GM23338 (cell line): ENCODE measurements around the gene DCHS1. TPM values are rescaled to one million over a fixed set of nuclear protein-coding genes. Genes with fewer than 3 reads are reported as not detected.

Source experiments
- ATAC-seq: fragments of 200-7000 bp; cut with Tn5 transposase; 3 replicates; pipeline ENCODE4 v1.9.1; 2020
- DNase-seq: peaks from one replicate; pipeline ENCODE4 v3.0.0-alpha.2; 2015; ENCODE audit warnings: low spot score
- H2AFZ ChIP-seq: fragments of 200-600 bp; sonication (generic); 2 replicates; pipeline ENCODE4 v1.8.0; 2016; ENCODE audit warnings: antibody characterized with exemption, mild to moderate bottlenecking, moderate library complexity
- H3F3A ChIP-seq: fragments of 200-600 bp; sonication (generic); replicated peaks from 2 replicates; pipeline ENCODE4 v1.8.0; 2017; ENCODE audit warnings: antibody characterized with exemption, mixed run types, low read depth
- H3K27ac ChIP-seq: fragments of 200-600 bp; sonication (generic); 2 replicates; pipeline ENCODE4 v1.6.1; 2016; ENCODE audit warnings: low read depth
- H3K27me3 ChIP-seq: fragments of 200-600 bp; sonication (generic); 2 replicates; pipeline ENCODE4 v1.8.0; 2016; ENCODE audit warnings: mild to moderate bottlenecking, mixed run types, moderate library complexity; ENCODE audit not compliant: insufficient read depth
- H3K36me3 ChIP-seq: fragments of 200-600 bp; sonication (generic); 2 replicates; pipeline ENCODE4 v1.8.0; 2016; ENCODE audit warnings: mild to moderate bottlenecking; ENCODE audit not compliant: insufficient read depth
- H3K4me1 ChIP-seq: fragments of 200-600 bp; sonication (generic); 2 replicates; pipeline ENCODE4 v1.8.0; 2016; ENCODE audit warnings: mild to moderate bottlenecking, moderate library complexity; ENCODE audit not compliant: insufficient read depth
- H3K4me2 ChIP-seq: fragments of 200-600 bp; sonication (generic); 2 replicates; pipeline ENCODE4 v1.7.1; 2017; ENCODE audit warnings: mixed run types
- H3K4me3 ChIP-seq: fragments of 200-600 bp; sonication (generic); 2 replicates; pipeline ENCODE4 v1.6.1; 2016; ENCODE audit warnings: mixed run types
- H3K79me2 ChIP-seq: fragments of 200-600 bp; sonication (generic); replicated peaks from 2 replicates; pipeline ENCODE4 v1.8.0; 2017; ENCODE audit warnings: mild to moderate bottlenecking; ENCODE audit not compliant: insufficient read depth
- H3K9me2 ChIP-seq: fragments of 200-600 bp; sonication (generic); 2 replicates; pipeline ENCODE4 v1.8.0; 2017; ENCODE audit not compliant: insufficient read depth
- H4K20me1 ChIP-seq: fragments of 200-600 bp; sonication (generic); replicated peaks from 2 replicates; pipeline ENCODE4 v1.8.0; 2017; ENCODE audit warnings: mild to moderate bottlenecking; ENCODE audit not compliant: insufficient read depth
- H3K27ac Mint-ChIP-seq: 2 replicates; pipeline ENCODE4 v1.8.0; 2020; ENCODE audit warnings: inconsistent platforms, mild to moderate bottlenecking, moderate library complexity, mixed read lengths
- H3K27me3 Mint-ChIP-seq: 3 replicates; pipeline ENCODE4 v1.8.0; 2022; ENCODE audit warnings: low read depth, mild to moderate bottlenecking, moderate library complexity, mixed read lengths, inconsistent platforms; ENCODE audit not compliant: insufficient read depth, poor library complexity
- H3K36me3 Mint-ChIP-seq: 3 replicates; pipeline ENCODE4 v1.8.0; 2021; ENCODE audit warnings: low read depth, mild to moderate bottlenecking, inconsistent platforms, moderate library complexity, mixed read lengths
- H3K4me1 Mint-ChIP-seq: 3 replicates; pipeline ENCODE4 v1.8.0; 2020; ENCODE audit warnings: mild to moderate bottlenecking, inconsistent platforms, mixed read lengths
- H3K4me3 Mint-ChIP-seq: 3 replicates; pipeline ENCODE4 v1.8.0; 2021; ENCODE audit warnings: moderate library complexity, mild to moderate bottlenecking, inconsistent platforms, mixed read lengths
- H3K9me3 Mint-ChIP-seq: 3 replicates; pipeline ENCODE4 v1.8.0; 2020; ENCODE audit warnings: moderate library complexity, mild to moderate bottlenecking, inconsistent platforms, mixed read lengths
- CREB1 ChIP-seq: fragments of 250-450 bp; sonication (Bioruptor Pico); IDR thresholded peaks from 2 replicates; pipeline ENCODE4 v1.5.0; 2020; ENCODE audit warnings: low read depth, mild to moderate bottlenecking, moderate library complexity
- EZH2 ChIP-seq: fragments of 200-600 bp; sonication (generic); IDR thresholded peaks from one replicate; pipeline ENCODE4 v1.8.0; 2017; ENCODE audit warnings: antibody characterized with exemption, mild to moderate bottlenecking, low read depth; ENCODE audit not compliant: unreplicated experiment
- EZH2phosphoT487 ChIP-seq: fragments of 200-600 bp; sonication (generic); IDR thresholded peaks from one replicate; pipeline ENCODE4 v1.8.1; 2018; ENCODE audit warnings: antibody characterized with exemption; ENCODE audit not compliant: unreplicated experiment
- JUNB ChIP-seq: IDR thresholded peaks from one replicate; pipeline ENCODE4 v1.6.1; 2016; ENCODE audit warnings: antibody characterized with exemption; ENCODE audit not compliant: unreplicated experiment
- NANOG ChIP-seq: IDR thresholded peaks from 2 replicates; pipeline ENCODE4 v1.6.1; 2016; ENCODE audit warnings: antibody characterized with exemption, borderline replicate concordance
- POLR2AphosphoS5 ChIP-seq: IDR thresholded peaks from 2 replicates; pipeline ENCODE4 v1.6.1; 2016; ENCODE audit warnings: antibody characterized with exemption, low read depth
- REST ChIP-seq: IDR thresholded peaks from one replicate; pipeline ENCODE4 v1.6.1; 2018; ENCODE audit warnings: antibody characterized with exemption; ENCODE audit not compliant: unreplicated experiment
- STAT1 ChIP-seq: IDR thresholded peaks from one replicate; pipeline ENCODE4 v1.6.1; 2016; ENCODE audit warnings: antibody characterized with exemption; ENCODE audit not compliant: unreplicated experiment
- ZNF114 ChIP-seq: fragments of 250-450 bp; sonication (Bioruptor Pico); IDR thresholded peaks from 2 replicates; pipeline ENCODE4 v1.5.0; 2020; ENCODE audit warnings: mild to moderate bottlenecking, moderate library complexity
- ZNF331 ChIP-seq: fragments of 250-450 bp; sonication (Bioruptor Pico); IDR thresholded peaks from 2 replicates; pipeline ENCODE4 v1.5.0; 2020; ENCODE audit warnings: low read depth, mild to moderate bottlenecking, moderate library complexity
- ZNF462 ChIP-seq: fragments of 250-450 bp; sonication (Bioruptor Pico); IDR thresholded peaks from 2 replicates; pipeline ENCODE4 v1.5.0; 2020; ENCODE audit warnings: mild to moderate bottlenecking, moderate library complexity
- polyA plus RNA-seq: library from polyadenylated mRNA; unstranded; fragments of >200 nt; fragmentation: Nextera tagmentation; extraction: Ambion mirVana; gene quantifications from 2 replicates; pipeline ENCODE4 v1.2.1, GENCODE V29; 2016
- total RNA-seq: library from RNA; depleted of rRNA; stranded (reverse); fragments of >200 nt; shearing (Covaris generic); gene quantifications from 2 replicates; pipeline ENCODE4 v1.2.3, GENCODE V29; 2014
- TF ChIP-seq, protein P1 (sequence below), 2 experiments: fragments of 200-600 bp in 1 of 2; sonication (generic) in 1 of 2; conservative IDR thresholded peaks; 2 replicates each; pipeline versions ENCODE4 v1.5.1 to v1.6.1; 2016 to 2017; ENCODE audit warnings: antibody characterized with exemption in 2 of 2, low read depth in 2 of 2, mild to moderate bottlenecking in 2 of 2, moderate library complexity in 1 of 2
- TF ChIP-seq, protein P2 (sequence below): IDR thresholded peaks from 2 replicates; pipeline ENCODE4 v1.6.1; 2016; ENCODE audit warnings: antibody characterized with exemption

DCHS1 gene
- total and polyA plus RNA-seq, 2 experiments from 2014 or later = 2.3 to 20.7 TPM

- 0 out of 2 replicates have a peak overlapping the region, but pooled peaks have one; percentile 92 for H3K27ac ChIP-seq
Measured at GRCh38 chr11:6681949-6682348, 26.3 kb upstream of the DCHS1 start.

More at GRCh38 chr11:6681949-6682348, 26.3 kb upstream of the DCHS1 start:
- Histone ChIP-seq H2AFZ (no peak overlapping the region), H3K4me1 (no peaks in the 10 kb centered on the region), H3K79me2 (peaks cover 20% of the 10 kb centered on the region), H3K36me3 (peaks cover 17% of the 10 kb centered on the region), H4K20me1 (peaks cover 17% of the 10 kb centered on the region), H3K4me2 (peak overlapping the region; percentile 92), H3K27me3 (no peaks in the 10 kb centered on the region), H3K9me2 (no peaks in the 10 kb centered on the region), H3K4me3 (peak overlapping the region; percentile 82), H3F3A (peaks cover 15% of the 10 kb centered on the region; the same call in 1 of the 2 replicates)
- peaks cover 13% of the 10 kb centered on the region; the same call in 2 of the 3 replicates for H3K4me1 Mint-ChIP-seq
- ATAC-seq (no peak), DNase-seq (no peak)
- no peaks in the 10 kb centered on the region; the same call in 2 of the 3 replicates for H3K9me3 Mint-ChIP-seq
- peaks cover 36% of the 10 kb centered on the region for H3K36me3 Mint-ChIP-seq
- H3K27me3 Mint-ChIP-seq = peaks cover 11% of the 10 kb centered on the region
- H3K27ac Mint-ChIP-seq = peak overlapping the region; percentile 99
- H3K4me3 Mint-ChIP-seq = peak overlapping the region; percentile 98
- TF ChIP-seq CREB1 (CRISPR knock-in tag) (no peak), JUNB (no peak), ZNF462 (no peak), STAT1 (no peak), EZH2phosphoT487 (no peak), POLR2AphosphoS5 (no peak), REST (no peak), NANOG (no peak), ZNF331 (CRISPR knock-in tag) (no peak), EZH2 (no peak), ZNF114 (CRISPR knock-in tag) (no peak)
- TF ChIP-seq, protein P1, sequence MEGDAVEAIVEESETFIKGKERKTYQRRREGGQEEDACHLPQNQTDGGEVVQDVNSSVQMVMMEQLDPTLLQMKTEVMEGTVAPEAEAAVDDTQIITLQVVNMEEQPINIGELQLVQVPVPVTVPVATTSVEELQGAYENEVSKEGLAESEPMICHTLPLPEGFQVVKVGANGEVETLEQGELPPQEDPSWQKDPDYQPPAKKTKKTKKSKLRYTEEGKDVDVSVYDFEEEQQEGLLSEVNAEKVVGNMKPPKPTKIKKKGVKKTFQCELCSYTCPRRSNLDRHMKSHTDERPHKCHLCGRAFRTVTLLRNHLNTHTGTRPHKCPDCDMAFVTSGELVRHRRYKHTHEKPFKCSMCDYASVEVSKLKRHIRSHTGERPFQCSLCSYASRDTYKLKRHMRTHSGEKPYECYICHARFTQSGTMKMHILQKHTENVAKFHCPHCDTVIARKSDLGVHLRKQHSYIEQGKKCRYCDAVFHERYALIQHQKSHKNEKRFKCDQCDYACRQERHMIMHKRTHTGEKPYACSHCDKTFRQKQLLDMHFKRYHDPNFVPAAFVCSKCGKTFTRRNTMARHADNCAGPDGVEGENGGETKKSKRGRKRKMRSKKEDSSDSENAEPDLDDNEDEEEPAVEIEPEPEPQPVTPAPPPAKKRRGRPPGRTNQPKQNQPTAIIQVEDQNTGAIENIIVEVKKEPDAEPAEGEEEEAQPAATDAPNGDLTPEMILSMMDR (conservative IDR thresholded peaks at IDR 0.05; ENCODE audit: low read depth in 2 of 2) = no peak
- TF ChIP-seq, protein P2, sequence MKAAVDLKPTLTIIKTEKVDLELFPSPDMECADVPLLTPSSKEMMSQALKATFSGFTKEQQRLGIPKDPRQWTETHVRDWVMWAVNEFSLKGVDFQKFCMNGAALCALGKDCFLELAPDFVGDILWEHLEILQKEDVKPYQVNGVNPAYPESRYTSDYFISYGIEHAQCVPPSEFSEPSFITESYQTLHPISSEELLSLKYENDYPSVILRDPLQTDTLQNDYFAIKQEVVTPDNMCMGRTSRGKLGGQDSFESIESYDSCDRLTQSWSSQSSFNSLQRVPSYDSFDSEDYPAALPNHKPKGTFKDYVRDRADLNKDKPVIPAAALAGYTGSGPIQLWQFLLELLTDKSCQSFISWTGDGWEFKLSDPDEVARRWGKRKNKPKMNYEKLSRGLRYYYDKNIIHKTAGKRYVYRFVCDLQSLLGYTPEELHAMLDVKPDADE = no peak
